Neural cell (in vitro differentiated cells): Measurements from ENCODE around the gene WDFY1. TPM values are rescaled to one million over a fixed set of nuclear protein-coding genes. Genes with fewer than 3 reads are reported as not detected.

Experiments used
- H2AFZ ChIP-seq: fragments of 200-600, 300-800 bp; sonication (generic), shearing (Covaris generic); 2 replicates; pipeline ENCODE4 v1.6.0; 2014; ENCODE audit warnings: low read depth, mild to moderate bottlenecking, antibody characterized with exemption, low read length, moderate library complexity
- H3F3A ChIP-seq: fragments of 200-600 bp; shearing (Covaris generic); 2 replicates; pipeline ENCODE4 v1.6.1; 2016; ENCODE audit warnings: mild to moderate bottlenecking, moderate library complexity, mixed read lengths, antibody characterized with exemption, low read length; ENCODE audit not compliant: insufficient read depth, poor library complexity, severe bottlenecking
- H3K27ac ChIP-seq: fragments of 200-600, 300-800 bp; sonication (generic), shearing (Covaris generic); 2 replicates; pipeline ENCODE4 v1.5.1; 2014; ENCODE audit warnings: mild to moderate bottlenecking, low read length, moderate library complexity
- H3K27me3 ChIP-seq: fragments of 300-800, 200-600 bp; sonication (generic), shearing (Covaris generic); 2 replicates; pipeline ENCODE4 v1.6.0; 2014; ENCODE audit warnings: mild to moderate bottlenecking, low read depth, low read length, moderate library complexity; ENCODE audit not compliant: insufficient read depth
- H3K36me3 ChIP-seq: fragments of 300-800, 200-600 bp; sonication (generic), shearing (Covaris generic); 2 replicates; pipeline ENCODE4 v1.5.1; 2014; ENCODE audit warnings: mild to moderate bottlenecking, antibody characterized with exemption, low read length, moderate library complexity; ENCODE audit not compliant: insufficient read depth
- H3K4me2 ChIP-seq: fragments of 300-800, 200-600 bp; sonication (generic), shearing (Covaris generic); 2 replicates; pipeline ENCODE4 v1.6.0; 2014; ENCODE audit warnings: mild to moderate bottlenecking, low read length
- H3K4me3 ChIP-seq: fragments of 300-800, 200-600 bp; sonication (generic), shearing (Covaris generic); 2 replicates; pipeline ENCODE4 v1.5.1; 2014; ENCODE audit warnings: mild to moderate bottlenecking, low read length, moderate library complexity
- H3K79me2 ChIP-seq: fragments of 200-600 bp; shearing (Covaris generic); replicated peaks from 2 replicates; pipeline ENCODE4 v1.6.0; 2014; ENCODE audit warnings: mild to moderate bottlenecking, low read length, moderate library complexity; ENCODE audit not compliant: insufficient read depth
- H3K9ac ChIP-seq: fragments of 300-800, 200-600 bp; sonication (generic), shearing (Covaris generic); 2 replicates; pipeline ENCODE4 v1.6.1; 2016; ENCODE audit warnings: mild to moderate bottlenecking, low read length, mixed read lengths
- H3K9me2 ChIP-seq: fragments of 200-600 bp; shearing (Covaris generic); 2 replicates; pipeline ENCODE4 v1.6.1; 2016; ENCODE audit warnings: mild to moderate bottlenecking, low read length, mixed read lengths; ENCODE audit not compliant: insufficient read depth
- H3K9me3 ChIP-seq: fragments of 200-600, 300-800 bp; sonication (generic), shearing (Covaris generic); 2 replicates; pipeline ENCODE4 v1.6.1; 2016; ENCODE audit warnings: mild to moderate bottlenecking, mixed run types, low read length, moderate library complexity, mixed read lengths
- H4K20me1 ChIP-seq: fragments of 200-600 bp; shearing (Covaris generic); 2 replicates; pipeline ENCODE4 v1.6.1; 2016; ENCODE audit warnings: mild to moderate bottlenecking, mixed run types; ENCODE audit not compliant: insufficient read depth
- EP300 ChIP-seq: fragments of 450-650 bp; conservative IDR thresholded peaks from 2 replicates; pipeline ENCODE4 v1.6.1; 2014; ENCODE audit warnings: antibody characterized with exemption, mild to moderate bottlenecking, moderate library complexity; ENCODE audit not compliant: poor library complexity, severe bottlenecking
- EZH2 ChIP-seq: fragments of 200-600, 300-800 bp; shearing (Covaris generic), sonication (generic); IDR thresholded peaks from 2 replicates; pipeline ENCODE4 v1.6.1; 2014; ENCODE audit warnings: antibody characterized with exemption, low read length, borderline replicate concordance, mild to moderate bottlenecking; ENCODE audit not compliant: insufficient read depth, poor library complexity, severe bottlenecking
- MXI1 ChIP-seq: fragments of 450-650 bp; conservative IDR thresholded peaks from 2 replicates; pipeline ENCODE4 v1.6.1; 2014; ENCODE audit warnings: antibody characterized with exemption, mild to moderate bottlenecking; ENCODE audit not compliant: poor library complexity, severe bottlenecking
- POLR2AphosphoS5 ChIP-seq: IDR thresholded peaks from 2 replicates; pipeline ENCODE4 v1.6.1; 2012
- RAD21 ChIP-seq: fragments of 450-650 bp; conservative IDR thresholded peaks from 2 replicates; pipeline ENCODE4 v1.6.1; 2014; ENCODE audit warnings: antibody characterized with exemption, mild to moderate bottlenecking, moderate library complexity
- SMC3 ChIP-seq: fragments of 450-650 bp; conservative IDR thresholded peaks from 2 replicates; pipeline ENCODE4 v1.6.1; 2014; ENCODE audit warnings: antibody characterized with exemption, mild to moderate bottlenecking, moderate library complexity; ENCODE audit not compliant: poor library complexity
- TAF1 ChIP-seq: IDR thresholded peaks from 2 replicates; pipeline ENCODE4 v1.6.1; 2012; ENCODE audit warnings: low read depth
- polyA plus RNA-seq: library from polyadenylated mRNA; depleted of rRNA; stranded (reverse); fragments of >200 nt; gene quantifications from 2 replicates; pipeline ENCODE4 v1.2.3, GENCODE V29; 2014
- TF ChIP-seq, protein P1 (sequence below): IDR thresholded peaks from 2 replicates; pipeline ENCODE4 v1.6.1; 2012; ENCODE audit warnings: borderline replicate concordance
- TF ChIP-seq, protein P2 (sequence below): fragments of 450-650 bp; IDR thresholded peaks from 2 replicates; pipeline ENCODE4 v1.5.1; 2014; ENCODE audit warnings: antibody characterized with exemption, mild to moderate bottlenecking, moderate library complexity; ENCODE audit not compliant: poor library complexity, severe bottlenecking

Gene WDFY1
- polyA plus RNA-seq, 1 donor from 2014 or later, result 49.4 TPM

DNA sequence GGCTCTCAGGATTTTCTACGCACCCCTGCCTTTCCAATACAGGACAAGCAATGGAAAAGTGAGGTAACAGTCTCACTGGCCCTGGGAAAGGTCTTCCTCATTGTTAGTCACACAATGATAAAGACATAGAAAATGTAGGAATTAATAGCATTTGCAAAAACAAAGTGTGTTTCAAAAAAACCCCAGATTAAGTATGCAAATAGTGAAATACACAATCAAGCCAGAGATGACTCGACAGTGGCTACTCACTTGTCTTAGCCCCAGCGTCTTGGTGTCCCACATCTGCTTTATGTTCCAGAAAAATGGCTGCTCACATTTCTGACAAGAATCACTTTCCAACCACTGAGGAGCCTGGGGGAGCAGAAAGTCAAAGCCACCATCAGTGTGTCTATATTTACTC lies 60.7 kb downstream of the WDFY1 start:
- H3K4me2 ChIP-seq, result no peak overlapping the region
- H3K27me3 ChIP-seq, result no peaks in the 10 kb centered on the region
- no peaks in the 10 kb centered on the region for H3K9me2 ChIP-seq
- H3K36me3 ChIP-seq, result no peaks in the 10 kb centered on the region
- no peak overlapping the region for H3K4me3 ChIP-seq
- no peak overlapping the region for H3K27ac ChIP-seq
- no peaks in the 10 kb centered on the region for H3F3A ChIP-seq
- no peaks in the 10 kb centered on the region for H4K20me1 ChIP-seq
- no peaks in the 10 kb centered on the region for H3K9me3 ChIP-seq
- H3K9ac ChIP-seq, result no peak overlapping the region
- H3K79me2 ChIP-seq, result no peaks in the 10 kb centered on the region
- TF ChIP-seq MXI1 (no peak), SMC3 (no peak), TAF1 (no peak), EP300 (no peak), POLR2AphosphoS5 (no peak), EZH2 (no peak), RAD21 (no peak)
- TF ChIP-seq, protein P1, sequence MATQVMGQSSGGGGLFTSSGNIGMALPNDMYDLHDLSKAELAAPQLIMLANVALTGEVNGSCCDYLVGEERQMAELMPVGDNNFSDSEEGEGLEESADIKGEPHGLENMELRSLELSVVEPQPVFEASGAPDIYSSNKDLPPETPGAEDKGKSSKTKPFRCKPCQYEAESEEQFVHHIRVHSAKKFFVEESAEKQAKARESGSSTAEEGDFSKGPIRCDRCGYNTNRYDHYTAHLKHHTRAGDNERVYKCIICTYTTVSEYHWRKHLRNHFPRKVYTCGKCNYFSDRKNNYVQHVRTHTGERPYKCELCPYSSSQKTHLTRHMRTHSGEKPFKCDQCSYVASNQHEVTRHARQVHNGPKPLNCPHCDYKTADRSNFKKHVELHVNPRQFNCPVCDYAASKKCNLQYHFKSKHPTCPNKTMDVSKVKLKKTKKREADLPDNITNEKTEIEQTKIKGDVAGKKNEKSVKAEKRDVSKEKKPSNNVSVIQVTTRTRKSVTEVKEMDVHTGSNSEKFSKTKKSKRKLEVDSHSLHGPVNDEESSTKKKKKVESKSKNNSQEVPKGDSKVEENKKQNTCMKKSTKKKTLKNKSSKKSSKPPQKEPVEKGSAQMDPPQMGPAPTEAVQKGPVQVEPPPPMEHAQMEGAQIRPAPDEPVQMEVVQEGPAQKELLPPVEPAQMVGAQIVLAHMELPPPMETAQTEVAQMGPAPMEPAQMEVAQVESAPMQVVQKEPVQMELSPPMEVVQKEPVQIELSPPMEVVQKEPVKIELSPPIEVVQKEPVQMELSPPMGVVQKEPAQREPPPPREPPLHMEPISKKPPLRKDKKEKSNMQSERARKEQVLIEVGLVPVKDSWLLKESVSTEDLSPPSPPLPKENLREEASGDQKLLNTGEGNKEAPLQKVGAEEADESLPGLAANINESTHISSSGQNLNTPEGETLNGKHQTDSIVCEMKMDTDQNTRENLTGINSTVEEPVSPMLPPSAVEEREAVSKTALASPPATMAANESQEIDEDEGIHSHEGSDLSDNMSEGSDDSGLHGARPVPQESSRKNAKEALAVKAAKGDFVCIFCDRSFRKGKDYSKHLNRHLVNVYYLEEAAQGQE, result no peak
- TF ChIP-seq, protein P2, sequence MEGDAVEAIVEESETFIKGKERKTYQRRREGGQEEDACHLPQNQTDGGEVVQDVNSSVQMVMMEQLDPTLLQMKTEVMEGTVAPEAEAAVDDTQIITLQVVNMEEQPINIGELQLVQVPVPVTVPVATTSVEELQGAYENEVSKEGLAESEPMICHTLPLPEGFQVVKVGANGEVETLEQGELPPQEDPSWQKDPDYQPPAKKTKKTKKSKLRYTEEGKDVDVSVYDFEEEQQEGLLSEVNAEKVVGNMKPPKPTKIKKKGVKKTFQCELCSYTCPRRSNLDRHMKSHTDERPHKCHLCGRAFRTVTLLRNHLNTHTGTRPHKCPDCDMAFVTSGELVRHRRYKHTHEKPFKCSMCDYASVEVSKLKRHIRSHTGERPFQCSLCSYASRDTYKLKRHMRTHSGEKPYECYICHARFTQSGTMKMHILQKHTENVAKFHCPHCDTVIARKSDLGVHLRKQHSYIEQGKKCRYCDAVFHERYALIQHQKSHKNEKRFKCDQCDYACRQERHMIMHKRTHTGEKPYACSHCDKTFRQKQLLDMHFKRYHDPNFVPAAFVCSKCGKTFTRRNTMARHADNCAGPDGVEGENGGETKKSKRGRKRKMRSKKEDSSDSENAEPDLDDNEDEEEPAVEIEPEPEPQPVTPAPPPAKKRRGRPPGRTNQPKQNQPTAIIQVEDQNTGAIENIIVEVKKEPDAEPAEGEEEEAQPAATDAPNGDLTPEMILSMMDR, result no peak
- no peak overlapping the region for H2AFZ ChIP-seq

DNA sequence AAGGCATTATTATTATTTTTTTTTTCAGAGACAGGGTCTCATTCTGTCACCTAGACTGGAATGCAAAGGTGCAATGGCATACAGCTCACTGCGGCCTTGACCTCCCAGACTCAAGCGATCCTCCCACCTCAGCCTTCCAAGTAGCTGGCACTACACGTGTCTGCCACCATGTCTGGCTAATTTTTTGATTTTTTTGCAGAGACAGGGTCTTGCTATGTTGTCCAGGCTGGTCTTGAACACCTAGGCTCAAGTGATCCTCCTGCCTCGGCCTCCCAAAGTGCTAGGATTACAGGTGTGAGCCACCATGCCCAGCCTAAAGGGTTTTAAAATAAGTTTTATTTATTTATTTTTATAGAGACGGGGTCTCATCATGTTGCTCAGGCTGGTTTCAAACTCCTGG lies 62.4 kb downstream of the WDFY1 start:
- no peaks in the 10 kb centered on the region for H3K36me3 ChIP-seq

More for the DNA sequence above, 62.4 kb downstream of the WDFY1 start:
- no peak overlapping the region for H3K4me3 ChIP-seq
- H3K4me2 ChIP-seq, result no peak overlapping the region
- H3K9ac ChIP-seq, result no peak overlapping the region
- no peak for TF ChIP-seq TAF1
- TF ChIP-seq EZH2, result no peak
- TF ChIP-seq RAD21, result no peak
- TF ChIP-seq, protein P2, result no peak
- no peak for TF ChIP-seq SMC3
- TF ChIP-seq EP300, result no peak
- TF ChIP-seq, protein P1, result no peak
- no peak for TF ChIP-seq POLR2AphosphoS5
- no peak for TF ChIP-seq MXI1
- H3K79me2 ChIP-seq, result no peaks in the 10 kb centered on the region
- H3K9me2 ChIP-seq, result no peaks in the 10 kb centered on the region
- H4K20me1 ChIP-seq, result no peaks in the 10 kb centered on the region
- H2AFZ ChIP-seq, result no peak overlapping the region
- H3K27ac ChIP-seq, result no peak overlapping the region
- H3K9me3 ChIP-seq, result no peaks in the 10 kb centered on the region
- H3K27me3 ChIP-seq, result no peaks in the 10 kb centered on the region
- no peaks in the 10 kb centered on the region for H3F3A ChIP-seq
